NOMO-1 treated with DMSO at 0.1 percent for 48 hours (cell line): ENCODE measurements around the gene CPLANE1.
"Not testable (repeated sequence)": the region's sequence is repeated elsewhere in the genome, so short reads cannot be mapped to it uniquely, and the experiment has no call there.

Source experiments
- DNase-seq: peaks from one replicate; lab custom pipeline; 2025; ENCODE audit not compliant: unreplicated experiment; lab: John Stamatoyannopoulos, UW

CPLANE1 gene

GRCh38 chr5:37208883-37209797, 40.0 kb downstream of the CPLANE1 start:
- DNase-seq = no peak

GRCh38 chr5:37207802-37208201, 41.4 kb downstream of the CPLANE1 start:
- DNase-seq = peak; percentile 27

GRCh38 chr5:37206736-37207135, 42.4 kb downstream of the CPLANE1 start:
- peak; percentile 28 for DNase-seq

GRCh38 chr5:37198842-37199241, 50.3 kb downstream of the CPLANE1 start:
- DNase-seq = no peak

- DNase-seq = no peak
These were observed 51.1 kb downstream of the CPLANE1 start for GRCh38 chr5:37198061-37198460.

- peak; percentile 98 for DNase-seq
These were observed 51.7 kb downstream of the CPLANE1 start for GRCh38 chr5:37197340-37198050.

- no peak for DNase-seq
These were observed 58.6 kb downstream of the CPLANE1 start for GRCh38 chr5:37190592-37190991.

GRCh38 chr5:37189355-37189754, 59.8 kb downstream of the CPLANE1 start:
- no peak for DNase-seq

- no peak for DNase-seq
These were observed 61.7 kb downstream of the CPLANE1 start for GRCh38 chr5:37187465-37187977.

GRCh38 chr5:37184748-37185364, 64.3 kb downstream of the CPLANE1 start:
- DNase-seq = no peak

- no peak for DNase-seq
These were observed 66.5 kb downstream of the CPLANE1 start for GRCh38 chr5:37182667-37183066.

- DNase-seq = no peak
These were observed 74.2 kb downstream of the CPLANE1 start for GRCh38 chr5:37174928-37175327.

GRCh38 chr5:37172957-37173356, 76.2 kb downstream of the CPLANE1 start:
- DNase-seq = no peak

GRCh38 chr5:37170856-37171255, 78.3 kb downstream of the CPLANE1 start:
- DNase-seq = no peak

- DNase-seq = no peak
These were observed 83.0 kb downstream of the CPLANE1 start for GRCh38 chr5:37166197-37166596.

- DNase-seq = no peak
These were observed 83.4 kb downstream of the CPLANE1 start for GRCh38 chr5:37165761-37166160.

- no peak for DNase-seq
These were observed 95.5 kb downstream of the CPLANE1 start for GRCh38 chr5:37153661-37154060.

GRCh38 chr5:37146896-37147295, 102.3 kb downstream of the CPLANE1 start:
- no peak for DNase-seq

GRCh38 chr5:37136694-37137093, 112.5 kb downstream of the CPLANE1 start:
- no peak for DNase-seq

GRCh38 chr5:37135312-37135711, 113.9 kb downstream of the CPLANE1 start:
- not testable (repeated sequence) for DNase-seq

GRCh38 chr5:37133939-37134338, 115.2 kb downstream of the CPLANE1 start:
- no peak for DNase-seq
